HUES64 (cell line): ENCODE data around the gene TMEM54.

Source experiments
- H3K27ac ChIP-seq: 2 replicates; pipeline ENCODE4 v1.7.0; 2013; ENCODE audit warnings: low read depth, low read length, inconsistent platforms
- H3K27me3 ChIP-seq: 2 replicates; pipeline ENCODE4 v1.6.1; 2013; ENCODE audit warnings: mild to moderate bottlenecking, low read length; ENCODE audit not compliant: insufficient read depth
- H3K36me3 ChIP-seq: 2 replicates; pipeline ENCODE4 v1.6.1; 2013; ENCODE audit warnings: mild to moderate bottlenecking, low read length; ENCODE audit not compliant: insufficient read depth
- H3K4me1 ChIP-seq: 2 replicates; pipeline ENCODE4 v1.6.1; 2013; ENCODE audit warnings: mild to moderate bottlenecking, low read length, moderate library complexity; ENCODE audit not compliant: insufficient read depth
- H3K4me3 ChIP-seq: 2 replicates; pipeline ENCODE4 v1.5.1; 2013; ENCODE audit warnings: mild to moderate bottlenecking, low read length, moderate library complexity
- H3K9ac ChIP-seq: 2 replicates; pipeline ENCODE4 v1.6.1; 2013; ENCODE audit warnings: mild to moderate bottlenecking, low read depth, low read length
- H3K9me3 ChIP-seq: 2 replicates; pipeline ENCODE4 v1.6.1; 2013; ENCODE audit warnings: low read depth, low read length; ENCODE audit not compliant: insufficient read depth
- WGBS: fragments of 150-250, 120-280 bp; methylation state at CpG from one replicate; pipeline ENCODE4 v1.1.7; 2013; ENCODE audit warnings: missing lambda C conversion rate; 5-methylcytosine and 5-hydroxymethylcytosine counted together

TMEM54 gene

DNA sequence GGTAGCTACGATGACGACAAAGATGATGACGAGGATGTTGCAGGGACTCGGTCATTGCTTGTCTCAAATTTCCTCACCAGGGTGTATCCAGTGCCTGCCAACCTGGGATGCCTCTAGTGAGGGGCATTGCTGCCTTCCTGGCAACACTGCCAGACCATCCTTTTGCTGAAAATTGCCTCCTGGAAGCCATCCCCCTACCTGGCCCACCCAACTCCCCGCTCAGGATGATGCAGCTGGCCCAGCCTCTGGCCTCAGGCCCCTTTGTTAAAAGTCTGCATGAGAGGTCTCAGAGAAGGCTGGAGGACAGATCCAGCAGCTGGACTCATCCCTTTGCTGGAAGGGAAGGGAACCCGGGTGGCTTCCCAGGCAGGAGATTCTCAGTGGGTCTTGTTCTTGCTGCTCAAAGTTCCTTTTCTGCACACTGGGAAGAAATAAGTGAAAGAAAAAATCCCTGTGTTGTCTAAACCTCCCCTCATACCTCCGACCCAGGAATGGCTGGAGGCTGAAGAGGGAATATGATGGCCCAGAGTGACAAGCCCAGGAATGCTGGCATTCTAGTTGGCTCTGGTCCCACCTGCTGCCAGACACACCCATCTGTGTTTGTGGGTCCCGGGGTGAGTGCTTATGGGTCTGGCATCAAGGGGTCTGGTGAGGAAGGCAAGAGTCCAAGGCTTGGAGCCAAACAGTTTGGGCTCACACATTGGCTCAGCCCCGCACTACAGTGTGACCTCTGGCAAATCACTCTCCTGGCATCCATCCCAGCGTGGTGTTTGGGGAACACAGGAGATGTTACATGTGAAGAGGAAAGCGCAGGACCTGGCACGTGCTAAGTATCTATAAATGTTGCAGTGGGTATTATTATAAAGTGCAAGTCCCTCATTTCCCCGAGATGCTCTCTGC, 23.7 kb downstream of the TMEM54 start:
- 92% methylated on average over 13 of the region's 13 CpGs for WGBS
- H3K9ac ChIP-seq, result no peak overlapping the region
- H3K4me3 ChIP-seq, result no peak overlapping the region
- no peaks in the 10 kb centered on the region for H3K9me3 ChIP-seq
- peaks cover 17% of the 10 kb centered on the region for H3K4me1 ChIP-seq
- H3K27ac ChIP-seq, result no peak overlapping the region
- H3K27me3 ChIP-seq, result no peaks in the 10 kb centered on the region
- H3K36me3 ChIP-seq, result no peaks in the 10 kb centered on the region

DNA sequence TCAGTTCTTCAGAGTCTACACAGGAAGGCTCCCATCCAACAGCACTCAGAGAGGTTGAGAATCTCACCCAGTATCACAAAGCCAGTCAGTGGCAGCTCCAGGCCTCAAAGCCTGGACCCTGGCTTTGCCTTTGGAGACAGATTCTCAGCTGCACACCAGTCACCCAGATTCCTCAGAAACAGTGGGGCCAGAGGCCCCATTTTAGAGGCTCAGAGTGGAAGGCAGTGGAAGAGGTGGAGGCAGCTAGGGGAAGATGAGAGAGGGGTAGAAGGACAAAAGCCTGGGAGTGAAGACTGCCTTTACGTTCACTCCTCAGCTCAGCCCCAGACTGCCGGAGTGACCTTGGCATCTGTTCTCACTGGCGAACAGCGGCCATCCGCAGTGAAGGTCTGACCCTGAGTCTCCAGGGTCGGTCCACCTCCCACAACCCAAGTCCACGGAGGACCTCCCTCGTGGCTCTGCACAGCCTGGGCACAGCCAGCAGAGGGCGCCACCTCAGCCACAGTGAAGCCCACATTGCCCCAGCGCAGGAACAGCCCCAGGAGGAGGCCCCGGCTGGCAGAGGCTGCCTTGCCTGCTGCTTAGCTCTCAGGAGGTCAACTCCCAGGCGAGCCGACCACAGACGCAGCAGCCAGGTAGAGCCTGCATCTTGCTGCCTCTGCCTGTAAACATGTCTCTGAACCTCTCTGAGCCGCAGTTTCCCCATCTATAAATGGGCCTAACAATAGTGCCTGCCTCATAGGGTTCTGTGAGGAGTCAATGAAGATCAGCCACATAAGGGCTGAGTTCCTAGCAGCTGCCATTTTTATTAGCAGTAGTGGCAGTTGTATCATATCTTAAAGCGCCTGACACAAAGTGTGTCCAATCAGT, 24.6 kb downstream of the TMEM54 start:
- no peaks in the 10 kb centered on the region for H3K36me3 ChIP-seq

DNA sequence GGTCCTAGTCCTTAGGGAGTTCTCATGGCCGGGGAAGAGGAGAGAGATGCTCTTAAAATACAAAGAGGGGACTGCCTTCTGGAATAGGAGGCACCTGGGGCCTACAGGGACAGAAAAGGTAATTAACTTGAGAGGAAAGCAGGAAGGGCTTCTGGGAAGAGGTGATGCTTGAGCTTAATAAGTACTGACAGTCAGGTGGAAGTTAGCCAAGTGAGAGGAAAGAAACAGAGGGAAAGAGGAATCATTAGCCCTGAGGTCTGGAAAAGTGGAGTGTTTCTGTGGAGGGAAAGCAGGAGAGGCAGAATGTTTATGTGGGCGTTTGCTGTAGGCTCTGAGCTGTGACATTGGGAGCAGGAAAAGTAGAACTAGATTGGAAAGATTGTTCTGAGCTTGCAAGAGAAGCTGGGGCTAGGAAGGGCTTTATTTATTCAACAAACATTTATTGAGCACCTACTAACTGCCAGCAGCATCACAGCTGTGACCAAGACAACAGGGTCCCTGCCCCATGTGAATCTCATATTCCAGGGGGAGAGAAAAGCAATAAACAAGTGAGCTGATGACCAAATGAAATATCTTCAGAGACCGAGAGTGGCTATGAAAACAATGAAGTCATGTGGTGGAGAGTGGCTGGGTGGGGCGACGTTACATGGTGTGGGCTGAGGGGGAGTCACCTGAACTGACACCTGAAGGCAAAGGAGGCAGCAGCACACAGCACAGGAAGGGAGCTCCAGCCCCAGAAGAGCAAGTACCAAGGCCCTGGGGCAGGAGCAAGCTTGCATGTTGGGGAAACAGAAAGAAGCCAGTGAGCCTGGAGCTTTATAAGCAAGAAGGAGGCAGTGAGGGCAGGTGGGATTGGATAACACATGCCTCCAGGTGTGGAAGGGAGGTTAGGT, 26.1 kb downstream of the TMEM54 start:
- no peaks in the 10 kb centered on the region for H3K36me3 ChIP-seq
- peaks cover 25% of the 10 kb centered on the region for H3K4me1 ChIP-seq
- H3K4me3 ChIP-seq, result no peak overlapping the region
- H3K9ac ChIP-seq, result no peak overlapping the region
- peaks cover 19% of the 10 kb centered on the region for H3K27me3 ChIP-seq
- H3K9me3 ChIP-seq, result no peaks in the 10 kb centered on the region
- WGBS, result 81% methylated on average over 5 of the region's 5 CpGs
- no peak overlapping the region for H3K27ac ChIP-seq

More for the DNA sequence above, 24.6 kb downstream of the TMEM54 start:
- 63% methylated on average over 16 of the region's 16 CpGs for WGBS
- H3K4me3 ChIP-seq, result no peak overlapping the region
- peaks cover 7% of the 10 kb centered on the region for H3K27me3 ChIP-seq
- H3K4me1 ChIP-seq, result peaks cover 18% of the 10 kb centered on the region
- H3K9me3 ChIP-seq, result no peaks in the 10 kb centered on the region
- H3K9ac ChIP-seq, result no peak overlapping the region
- H3K27ac ChIP-seq, result no peak overlapping the region

DNA sequence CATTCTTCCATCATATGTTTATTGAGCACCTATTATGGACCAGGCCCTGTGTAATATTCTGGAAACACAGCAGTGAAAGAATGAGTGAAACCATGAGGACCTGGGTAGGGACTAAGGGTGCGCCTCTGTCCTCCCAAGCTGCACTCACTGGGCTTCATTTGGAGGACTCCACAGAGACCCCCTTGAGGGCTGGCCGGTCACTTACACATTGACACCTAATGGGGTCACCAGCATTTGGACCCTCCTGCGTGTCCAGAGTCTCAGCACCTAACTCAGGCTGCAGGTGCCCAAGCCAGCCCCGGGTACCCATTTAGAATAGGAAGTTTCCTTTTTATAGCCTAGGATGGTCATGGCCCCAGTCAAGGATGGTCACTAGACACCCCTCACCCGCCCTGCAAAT, 27.7 kb downstream of the TMEM54 start:
- H3K9ac ChIP-seq, result no peak overlapping the region
- no peak overlapping the region for H3K27ac ChIP-seq
- peaks cover 32% of the 10 kb centered on the region for H3K27me3 ChIP-seq
- no peaks in the 10 kb centered on the region for H3K9me3 ChIP-seq
- H3K4me1 ChIP-seq, result peaks cover 27% of the 10 kb centered on the region
- WGBS, result 94% methylated on average over 4 of the region's 5 CpGs
- H3K36me3 ChIP-seq, result no peaks in the 10 kb centered on the region
- H3K4me3 ChIP-seq, result no peak overlapping the region

DNA sequence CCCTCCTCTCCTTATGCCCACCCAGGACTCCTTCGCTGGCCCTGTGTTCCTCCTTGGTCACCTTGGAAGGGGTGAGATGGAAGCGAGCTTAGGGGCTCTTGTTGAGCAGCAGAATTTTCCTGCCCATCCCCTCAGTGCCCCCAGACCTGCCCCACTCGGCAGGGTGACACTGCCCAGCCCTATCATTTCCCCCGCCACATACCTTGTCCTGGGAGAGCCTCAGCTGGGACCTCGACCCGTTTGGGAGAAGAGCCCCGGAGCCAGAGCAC, 29.1 kb downstream of the TMEM54 start:
- Histone ChIP-seq H3K4me1 (peaks cover 25% of the 10 kb centered on the region), H3K27ac (no peak overlapping the region), H3K36me3 (no peaks in the 10 kb centered on the region), H3K9me3 (no peaks in the 10 kb centered on the region), H3K27me3 (peaks cover 32% of the 10 kb centered on the region), H3K4me3 (no peak overlapping the region), H3K9ac (no peak overlapping the region)
- WGBS, result 43% methylated on average over 7 of the region's 7 CpGs

DNA sequence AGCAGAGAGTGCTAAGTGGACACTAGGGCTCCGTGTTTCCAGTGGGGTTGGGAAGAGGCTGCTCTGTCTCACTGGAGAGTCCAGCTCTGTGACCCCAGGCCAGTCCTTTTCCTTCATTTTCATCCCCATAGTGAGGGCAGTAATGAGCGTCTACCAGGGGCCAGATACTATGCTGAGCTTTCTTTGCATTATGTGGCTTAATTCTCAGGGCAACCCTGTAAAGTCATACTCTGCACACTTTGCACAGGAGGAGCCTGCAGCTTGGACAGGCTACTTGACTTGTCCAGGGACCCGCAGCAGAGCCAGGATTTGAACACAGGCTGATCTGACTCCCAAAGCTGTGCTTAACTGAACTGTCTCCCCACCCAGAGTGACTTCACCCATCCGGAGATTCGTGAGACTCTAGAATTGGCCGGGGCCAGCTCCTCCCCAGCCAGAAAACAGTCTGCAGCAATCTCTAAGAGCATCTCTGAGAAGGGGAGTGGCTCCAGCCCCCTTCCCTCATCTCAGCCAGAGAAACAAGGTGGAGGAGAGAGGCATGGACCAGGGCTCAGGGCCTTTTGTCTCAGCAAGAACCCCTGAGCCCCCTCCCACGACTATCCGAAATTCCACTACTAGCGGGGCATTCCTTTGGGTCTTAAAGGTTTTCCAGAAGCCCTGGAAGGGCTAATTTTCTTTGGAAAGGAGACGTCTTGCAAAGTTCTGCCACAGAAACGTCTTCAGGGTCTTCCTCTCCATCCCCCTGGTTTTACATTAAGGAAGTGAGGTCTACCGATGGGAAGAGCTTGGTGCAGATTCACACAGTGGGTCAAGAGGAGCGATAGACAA, 29.6 kb downstream of the TMEM54 start:
- peak overlapping the region; percentile 49 for H3K4me3 ChIP-seq
- no peaks in the 10 kb centered on the region for H3K9me3 ChIP-seq
- H3K27me3 ChIP-seq, result peaks cover 32% of the 10 kb centered on the region
- peaks cover 25% of the 10 kb centered on the region for H3K4me1 ChIP-seq
- H3K36me3 ChIP-seq, result no peaks in the 10 kb centered on the region
- no peak overlapping the region for H3K9ac ChIP-seq
- 25% methylated on average over 13 of the region's 13 CpGs for WGBS
- no peak overlapping the region for H3K27ac ChIP-seq

DNA sequence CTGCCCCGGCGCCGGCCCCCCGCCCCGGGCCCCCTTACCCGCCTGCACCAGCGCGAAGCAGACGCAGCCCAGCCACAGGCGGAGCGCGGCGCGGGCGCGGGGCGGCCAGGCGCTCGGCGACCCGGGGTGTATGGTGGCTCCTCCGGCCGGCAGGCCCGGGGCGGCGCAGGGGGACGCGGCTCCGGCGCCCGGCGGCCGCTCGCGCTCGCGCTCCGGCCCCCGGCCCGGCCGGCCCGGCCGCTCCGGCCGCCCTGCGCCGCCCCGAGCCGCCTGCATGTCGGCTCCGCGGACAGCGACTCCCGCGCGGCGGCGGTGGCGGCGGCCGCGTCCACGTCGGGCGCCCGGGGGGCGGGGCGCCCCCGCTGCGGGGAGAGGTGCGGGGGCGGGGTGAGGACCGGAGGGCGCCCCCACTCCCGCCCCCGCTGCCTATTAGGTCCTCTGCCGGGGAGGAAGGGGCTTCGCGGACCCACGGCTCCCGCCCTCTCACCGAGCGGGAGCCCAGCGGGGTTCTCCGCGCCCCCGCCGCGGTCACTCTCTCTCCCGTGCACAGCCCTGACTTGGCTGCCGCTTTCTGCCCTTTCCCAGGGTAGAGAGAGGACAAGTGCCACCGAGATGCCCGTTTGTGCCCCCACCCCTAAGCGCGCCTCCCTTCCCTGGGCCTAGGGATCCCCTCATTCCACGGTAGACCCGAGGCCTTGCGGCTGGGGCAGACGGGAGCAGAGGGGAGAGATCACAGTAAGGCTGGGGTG, 30.4 kb downstream of the TMEM54 start, which contains the start of gene FNDC5:
Gene FNDC5, minus strand, starts transcription at position 298 of the 749 bp plus-strand sequence.
- Histone ChIP-seq H3K4me1 (peaks cover 18% of the 10 kb centered on the region), H3K9ac (no peak within 1 kb of the TSS), H3K4me3 (peak within 1 kb of the TSS; percentile 49), H3K9me3 (no peaks in the 10 kb centered on the region), H3K36me3 (no peaks in the 10 kb centered on the region), H3K27me3 (peaks cover 32% of the 10 kb centered on the region), H3K27ac (no peak within 1 kb of the TSS)
- WGBS, result 3% methylated on average over 98 of the region's 99 CpGs

DNA sequence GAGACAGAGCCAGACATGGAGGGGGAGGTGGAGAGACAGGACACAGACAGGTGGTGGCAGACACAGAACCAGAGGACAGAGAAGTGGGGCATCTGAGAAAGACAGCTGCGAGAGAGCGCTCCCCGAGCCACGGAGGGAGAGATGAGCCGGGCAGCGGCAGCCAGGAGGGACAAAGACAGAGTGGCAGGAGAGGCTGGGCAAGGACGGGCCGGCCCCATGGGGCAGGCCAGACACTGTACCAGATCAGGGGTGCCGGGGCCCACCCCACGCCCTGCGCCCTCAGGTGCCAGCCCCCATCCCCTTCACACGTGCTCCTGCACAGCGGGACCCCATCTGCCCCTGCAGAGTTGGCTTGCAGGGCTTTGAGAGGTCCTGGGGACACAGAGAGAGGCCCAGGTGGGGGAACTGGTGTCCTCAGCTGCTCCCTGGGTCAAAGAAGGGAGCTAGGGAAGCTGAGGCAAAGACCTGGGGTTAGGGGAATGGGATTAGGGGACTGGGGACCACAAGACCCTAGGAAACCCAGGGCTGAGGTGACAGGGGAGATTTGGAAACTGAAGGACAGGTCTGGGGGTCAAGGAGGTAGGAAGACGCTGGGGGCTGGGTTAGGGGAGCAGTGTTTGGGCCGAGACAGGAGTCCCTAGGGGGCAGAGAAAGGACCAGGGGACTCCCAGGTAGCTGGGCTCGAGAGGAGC, 31.1 kb downstream of the TMEM54 start:
- H3K27me3 ChIP-seq, result peaks cover 32% of the 10 kb centered on the region
- H3K4me3 ChIP-seq, result peak overlapping the region; percentile 48
- no peak overlapping the region for H3K27ac ChIP-seq
- H3K4me1 ChIP-seq, result peaks cover 14% of the 10 kb centered on the region; the same call in 1 of the 2 replicates
- no peaks in the 10 kb centered on the region for H3K9me3 ChIP-seq
- WGBS, result 37% methylated on average over 16 of the region's 16 CpGs
- H3K36me3 ChIP-seq, result no peaks in the 10 kb centered on the region
- no peak overlapping the region for H3K9ac ChIP-seq

DNA sequence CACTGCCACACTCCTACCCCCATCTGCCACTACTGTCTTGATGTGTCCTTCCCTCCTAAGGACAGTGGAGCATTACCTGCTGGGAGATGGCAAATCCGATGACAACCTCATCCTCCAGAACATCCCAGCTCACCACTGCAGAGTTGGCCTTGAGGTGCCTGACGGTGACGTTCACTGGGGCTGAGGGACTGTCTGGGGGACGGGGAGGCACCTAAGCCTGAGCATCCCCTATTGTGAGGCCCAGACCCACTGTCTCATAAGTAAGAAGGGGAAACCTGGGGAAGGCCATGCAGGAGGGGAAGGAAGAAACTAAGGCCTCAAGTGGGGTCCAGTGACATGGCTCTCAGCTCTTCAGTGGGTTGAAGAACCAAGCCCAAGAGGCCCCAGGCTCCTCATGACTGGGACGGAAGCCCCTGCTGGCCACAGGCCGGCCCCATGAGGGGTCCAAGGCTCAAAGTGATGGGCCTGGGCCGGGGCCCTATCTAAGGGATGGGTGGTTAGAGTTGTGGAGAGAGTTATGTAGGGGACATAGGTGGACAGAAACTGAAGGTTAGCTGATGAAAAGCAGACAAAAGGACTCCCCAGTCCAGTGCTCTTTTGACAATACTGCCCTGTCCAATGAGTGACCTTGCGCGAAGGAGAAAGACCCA, 32.3 kb downstream of the TMEM54 start:
- Histone ChIP-seq H3K9ac (no peak overlapping the region), H3K4me1 (peaks cover 14% of the 10 kb centered on the region; the same call in 1 of the 2 replicates), H3K36me3 (no peaks in the 10 kb centered on the region), H3K27me3 (peaks cover 32% of the 10 kb centered on the region), H3K9me3 (no peaks in the 10 kb centered on the region), H3K4me3 (no peak overlapping the region), H3K27ac (no peak overlapping the region)
- 91% methylated on average over 9 of the region's 9 CpGs for WGBS
